ENCODE results near the gene CNOT6L.

GRCh38 chr4:77783895-77784294 lies 35.3 kb downstream of the CNOT6L start:
- TF ChIP-seq ZNF530 (CRISPR knock-in tag; IDR thresholded peaks at IDR 0.05; ENCODE audit: low read depth) (no peak), JUN (CRISPR knock-in tag; IDR thresholded peaks at IDR 0.05) (no peak), FOXK1 (CRISPR knock-in tag; IDR thresholded peaks at IDR 0.05; ENCODE audit: borderline replicate concordance, low read depth) (no peak), SRF (IDR thresholded peaks at IDR 0.05; ENCODE audit: low read depth, low read length) (no peak), POLR2A (IDR thresholded peaks at IDR 0.05; ENCODE audit: insufficient read depth in 1 of 2, low read depth in 2 of 2, low read length in 2 of 2) (no peak)
- TF ChIP-seq, protein P1, sequence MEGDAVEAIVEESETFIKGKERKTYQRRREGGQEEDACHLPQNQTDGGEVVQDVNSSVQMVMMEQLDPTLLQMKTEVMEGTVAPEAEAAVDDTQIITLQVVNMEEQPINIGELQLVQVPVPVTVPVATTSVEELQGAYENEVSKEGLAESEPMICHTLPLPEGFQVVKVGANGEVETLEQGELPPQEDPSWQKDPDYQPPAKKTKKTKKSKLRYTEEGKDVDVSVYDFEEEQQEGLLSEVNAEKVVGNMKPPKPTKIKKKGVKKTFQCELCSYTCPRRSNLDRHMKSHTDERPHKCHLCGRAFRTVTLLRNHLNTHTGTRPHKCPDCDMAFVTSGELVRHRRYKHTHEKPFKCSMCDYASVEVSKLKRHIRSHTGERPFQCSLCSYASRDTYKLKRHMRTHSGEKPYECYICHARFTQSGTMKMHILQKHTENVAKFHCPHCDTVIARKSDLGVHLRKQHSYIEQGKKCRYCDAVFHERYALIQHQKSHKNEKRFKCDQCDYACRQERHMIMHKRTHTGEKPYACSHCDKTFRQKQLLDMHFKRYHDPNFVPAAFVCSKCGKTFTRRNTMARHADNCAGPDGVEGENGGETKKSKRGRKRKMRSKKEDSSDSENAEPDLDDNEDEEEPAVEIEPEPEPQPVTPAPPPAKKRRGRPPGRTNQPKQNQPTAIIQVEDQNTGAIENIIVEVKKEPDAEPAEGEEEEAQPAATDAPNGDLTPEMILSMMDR (CRISPR knock-in tag; IDR thresholded peaks at IDR 0.05), result no peak
- TF ChIP-seq, protein P2, sequence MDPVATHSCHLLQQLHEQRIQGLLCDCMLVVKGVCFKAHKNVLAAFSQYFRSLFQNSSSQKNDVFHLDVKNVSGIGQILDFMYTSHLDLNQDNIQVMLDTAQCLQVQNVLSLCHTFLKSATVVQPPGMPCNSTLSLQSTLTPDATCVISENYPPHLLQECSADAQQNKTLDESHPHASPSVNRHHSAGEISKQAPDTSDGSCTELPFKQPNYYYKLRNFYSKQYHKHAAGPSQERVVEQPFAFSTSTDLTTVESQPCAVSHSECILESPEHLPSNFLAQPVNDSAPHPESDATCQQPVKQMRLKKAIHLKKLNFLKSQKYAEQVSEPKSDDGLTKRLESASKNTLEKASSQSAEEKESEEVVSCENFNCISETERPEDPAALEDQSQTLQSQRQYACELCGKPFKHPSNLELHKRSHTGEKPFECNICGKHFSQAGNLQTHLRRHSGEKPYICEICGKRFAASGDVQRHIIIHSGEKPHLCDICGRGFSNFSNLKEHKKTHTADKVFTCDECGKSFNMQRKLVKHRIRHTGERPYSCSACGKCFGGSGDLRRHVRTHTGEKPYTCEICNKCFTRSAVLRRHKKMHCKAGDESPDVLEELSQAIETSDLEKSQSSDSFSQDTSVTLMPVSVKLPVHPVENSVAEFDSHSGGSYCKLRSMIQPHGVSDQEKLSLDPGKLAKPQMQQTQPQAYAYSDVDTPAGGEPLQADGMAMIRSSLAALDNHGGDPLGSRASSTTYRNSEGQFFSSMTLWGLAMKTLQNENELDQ (CRISPR knock-in tag; IDR thresholded peaks at IDR 0.05; ENCODE audit: borderline replicate concordance), result no peak
